ENCODE data around the gene SCRG1. TPM values are rescaled to one million over a fixed set of nuclear protein-coding genes. Genes with fewer than 3 reads are reported as not detected.

SCRG1 gene
- total RNA-seq, 3 donors from 2014 or later (not counting 1 experiment from before 2014, with no cell fraction given): not detected

DNA sequence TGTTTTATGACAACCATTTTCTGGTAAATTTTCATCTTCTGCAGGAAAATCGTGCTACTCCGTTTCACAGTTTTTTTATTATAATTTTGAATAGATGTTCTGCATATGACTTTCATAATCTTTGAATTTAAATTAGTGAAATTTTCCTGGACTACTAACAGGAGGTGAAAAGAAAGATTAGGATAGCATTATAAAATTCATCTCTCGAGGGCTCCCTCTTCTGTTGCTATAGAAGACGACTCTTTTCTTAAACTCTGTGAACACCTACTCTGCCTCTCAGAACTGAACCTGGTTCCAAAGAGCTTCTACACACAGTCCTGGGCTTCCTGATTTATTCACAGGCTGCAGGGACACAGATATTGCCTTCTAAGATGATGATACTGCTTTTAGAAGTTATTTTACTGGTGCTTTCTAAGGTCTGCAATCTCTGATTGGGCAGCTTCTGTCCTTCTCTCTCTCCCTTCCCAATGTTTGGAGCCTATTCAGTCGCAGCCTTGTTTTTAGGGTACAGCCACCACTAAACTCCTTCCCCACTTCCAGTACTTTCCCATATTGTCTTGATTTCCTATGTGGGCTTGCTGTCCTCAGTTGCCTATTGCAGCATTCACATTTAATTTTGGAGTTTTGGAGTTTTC lies 38.2 kb downstream of the SCRG1 start:
- TF ChIP-seq, protein P1, sequence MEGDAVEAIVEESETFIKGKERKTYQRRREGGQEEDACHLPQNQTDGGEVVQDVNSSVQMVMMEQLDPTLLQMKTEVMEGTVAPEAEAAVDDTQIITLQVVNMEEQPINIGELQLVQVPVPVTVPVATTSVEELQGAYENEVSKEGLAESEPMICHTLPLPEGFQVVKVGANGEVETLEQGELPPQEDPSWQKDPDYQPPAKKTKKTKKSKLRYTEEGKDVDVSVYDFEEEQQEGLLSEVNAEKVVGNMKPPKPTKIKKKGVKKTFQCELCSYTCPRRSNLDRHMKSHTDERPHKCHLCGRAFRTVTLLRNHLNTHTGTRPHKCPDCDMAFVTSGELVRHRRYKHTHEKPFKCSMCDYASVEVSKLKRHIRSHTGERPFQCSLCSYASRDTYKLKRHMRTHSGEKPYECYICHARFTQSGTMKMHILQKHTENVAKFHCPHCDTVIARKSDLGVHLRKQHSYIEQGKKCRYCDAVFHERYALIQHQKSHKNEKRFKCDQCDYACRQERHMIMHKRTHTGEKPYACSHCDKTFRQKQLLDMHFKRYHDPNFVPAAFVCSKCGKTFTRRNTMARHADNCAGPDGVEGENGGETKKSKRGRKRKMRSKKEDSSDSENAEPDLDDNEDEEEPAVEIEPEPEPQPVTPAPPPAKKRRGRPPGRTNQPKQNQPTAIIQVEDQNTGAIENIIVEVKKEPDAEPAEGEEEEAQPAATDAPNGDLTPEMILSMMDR (IDR thresholded peaks at IDR 0.05): peak; percentile 22
- Histone ChIP-seq H3K27me3 (ENCODE audit: control insufficient read depth, insufficient read depth, low read length) (no peaks in the 10 kb centered on the region), H3K27ac (ENCODE audit: low read length) (no peak overlapping the region), H3K4me1 (ENCODE audit: control insufficient read depth, insufficient read depth, low read length) (peaks cover 7% of the 10 kb centered on the region), H3K4me3 (ENCODE audit: low read length) (no peak overlapping the region), H3K9me3 (ENCODE audit: control insufficient read depth, insufficient read depth, low read length) (no peaks in the 10 kb centered on the region), H3K36me3 (ENCODE audit: control insufficient read depth, insufficient read depth, low read length) (no peaks in the 10 kb centered on the region)
- H3K4me3 Mint-ChIP-seq: no peak overlapping the region
- peaks cover 0 to 2% of the 10 kb centered on the region in 2 donors for H3K27me3 Mint-ChIP-seq (ENCODE audit: low read depth in 2 of 2)
- DNase-seq (peak in 1 of 2 donors; percentile 17), ATAC-seq (no peak)
- intact Hi-C loops (cut with micrococcal nuclease): no loop called here
- H3K9me3 Mint-ChIP-seq: no peaks in the 10 kb centered on the region
- WGBS (ENCODE audit: insufficient coverage): 38% methylated on average over 3 of the region's 5 CpGs
- peaks cover 5 to 6% of the 10 kb centered on the region in 2 donors for H3K4me1 Mint-ChIP-seq
- no peak overlapping the region for H3K27ac Mint-ChIP-seq
- no peaks in the 10 kb centered on the region for H3K36me3 Mint-ChIP-seq

- H3K4me3 Mint-ChIP-seq: no peak overlapping the region
- H3K9me3 Mint-ChIP-seq: no peaks in the 10 kb centered on the region
- 90% methylated on average over 2 of the region's 2 CpGs for WGBS (ENCODE audit: insufficient coverage)
- H3K36me3 Mint-ChIP-seq: no peaks in the 10 kb centered on the region
- peaks cover 5 to 6% of the 10 kb centered on the region in 2 donors for H3K4me1 Mint-ChIP-seq
- Histone ChIP-seq H3K9me3 (ENCODE audit: control insufficient read depth, insufficient read depth, low read length) (no peaks in the 10 kb centered on the region), H3K4me3 (ENCODE audit: low read length) (no peak overlapping the region), H3K27ac (ENCODE audit: low read length) (no peak overlapping the region), H3K36me3 (ENCODE audit: control insufficient read depth, insufficient read depth, low read length) (no peaks in the 10 kb centered on the region), H3K27me3 (ENCODE audit: control insufficient read depth, insufficient read depth, low read length) (no peaks in the 10 kb centered on the region), H3K4me1 (ENCODE audit: control insufficient read depth, insufficient read depth, low read length) (peaks cover 4% of the 10 kb centered on the region)
- intact Hi-C loops (cut with micrococcal nuclease): no loop called here
- no peak for ATAC-seq
- TF ChIP-seq, protein P1 (IDR thresholded peaks at IDR 0.05): no peak
- H3K27ac Mint-ChIP-seq: no peak overlapping the region
- peaks cover 0 to under 1% of the 10 kb centered on the region in 2 donors for H3K27me3 Mint-ChIP-seq (ENCODE audit: low read depth in 2 of 2)
- DNase-seq: no peak
These were observed 41.0 kb downstream of the SCRG1 start for GRCh38 chr4:173357939-173358338.

DNA sequence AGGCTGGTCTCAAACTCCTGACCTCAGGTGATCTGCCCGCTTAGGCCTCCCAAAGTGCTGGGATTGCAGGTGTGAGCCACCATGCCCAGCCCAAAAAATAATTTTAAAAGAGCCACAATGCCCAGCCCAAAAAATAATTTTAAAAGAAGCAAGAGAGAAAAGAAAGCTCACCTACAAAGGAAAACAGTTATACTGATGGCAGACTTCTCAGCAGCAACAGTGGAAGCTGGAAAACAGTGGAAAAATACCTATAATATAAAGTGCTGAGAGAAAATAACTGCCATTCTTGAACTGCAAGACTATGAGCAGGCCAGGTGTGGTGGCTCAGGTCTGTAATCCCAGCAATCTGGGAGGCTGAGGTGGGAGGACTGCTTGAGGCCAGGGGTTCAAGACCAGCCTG lies 51.4 kb downstream of the SCRG1 start:
- Histone ChIP-seq H3K4me1 (ENCODE audit: control insufficient read depth, insufficient read depth, low read length) (no peaks in the 10 kb centered on the region), H3K27me3 (ENCODE audit: control insufficient read depth, insufficient read depth, low read length) (no peaks in the 10 kb centered on the region), H3K27ac (ENCODE audit: low read length) (no peak overlapping the region), H3K9me3 (ENCODE audit: control insufficient read depth, insufficient read depth, low read length) (no peaks in the 10 kb centered on the region), H3K4me3 (ENCODE audit: low read length) (no peak overlapping the region), H3K36me3 (ENCODE audit: control insufficient read depth, insufficient read depth, low read length) (no peaks in the 10 kb centered on the region)
- DNase-seq (no peak), ATAC-seq (no peak)
- 100% methylated on average over 1 of the region's 1 CpG for WGBS (ENCODE audit: insufficient coverage)
- intact Hi-C loops (cut with micrococcal nuclease): no loop called here
- Mint-ChIP-seq H3K27ac (no peak overlapping the region), H3K4me1 (no peaks in the 10 kb centered on the region), H3K4me3 (no peak overlapping the region), H3K36me3 (no peaks in the 10 kb centered on the region), H3K27me3 (ENCODE audit: low read depth in 2 of 2) (no peaks in the 10 kb centered on the region), H3K9me3 (no peaks in the 10 kb centered on the region)
- TF ChIP-seq, protein P1 (IDR thresholded peaks at IDR 0.05): no peak

DNA sequence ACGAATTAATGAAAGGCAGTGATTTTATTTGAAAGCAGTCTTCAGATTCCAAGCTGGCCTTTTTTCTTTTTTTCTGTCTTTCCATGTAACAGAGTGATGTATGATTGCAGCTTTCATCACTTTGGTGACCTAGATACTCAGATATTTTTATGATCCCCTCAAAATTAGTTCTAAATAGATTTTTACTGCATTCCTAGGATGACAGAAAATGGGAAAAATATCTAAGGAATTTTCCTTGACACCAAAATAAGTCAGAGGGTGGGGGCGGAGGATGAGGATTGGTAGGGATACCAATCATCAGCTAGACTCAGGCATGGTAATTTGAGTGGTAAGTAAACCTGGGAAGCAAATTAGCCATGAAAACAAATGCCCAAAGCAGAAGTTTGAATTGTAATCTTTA lies 52.8 kb downstream of the SCRG1 start:
- no peaks in the 10 kb centered on the region for H3K27me3 Mint-ChIP-seq (ENCODE audit: low read depth in 2 of 2)
- Histone ChIP-seq H3K4me1 (ENCODE audit: control insufficient read depth, insufficient read depth, low read length) (no peaks in the 10 kb centered on the region), H3K36me3 (ENCODE audit: control insufficient read depth, insufficient read depth, low read length) (no peaks in the 10 kb centered on the region), H3K27me3 (ENCODE audit: control insufficient read depth, insufficient read depth, low read length) (no peaks in the 10 kb centered on the region), H3K4me3 (ENCODE audit: low read length) (no peak overlapping the region), H3K27ac (ENCODE audit: low read length) (no peak overlapping the region), H3K9me3 (ENCODE audit: control insufficient read depth, insufficient read depth, low read length) (no peaks in the 10 kb centered on the region)
- intact Hi-C loops (cut with micrococcal nuclease): no loop called here
- TF ChIP-seq, protein P1 (IDR thresholded peaks at IDR 0.05): no peak
- ATAC-seq (no peak), DNase-seq (no peak)
- H3K27ac Mint-ChIP-seq: no peak overlapping the region
- no peaks in the 10 kb centered on the region for H3K4me1 Mint-ChIP-seq
- no peak overlapping the region for H3K4me3 Mint-ChIP-seq
- no peaks in the 10 kb centered on the region for H3K36me3 Mint-ChIP-seq
- 75% methylated on average over 2 of the region's 2 CpGs for WGBS (ENCODE audit: insufficient coverage)
- no peaks in the 10 kb centered on the region for H3K9me3 Mint-ChIP-seq
